GM21447 (cell line): Measurements from ENCODE around the gene C4orf51.

Source experiments
- ATAC-seq: cut with Tn5 transposase; IDR thresholded peaks from one replicate; pipeline ENCODE4 v1.9.1; 2021; ENCODE audit not compliant: unreplicated experiment

The C4orf51 gene

DNA sequence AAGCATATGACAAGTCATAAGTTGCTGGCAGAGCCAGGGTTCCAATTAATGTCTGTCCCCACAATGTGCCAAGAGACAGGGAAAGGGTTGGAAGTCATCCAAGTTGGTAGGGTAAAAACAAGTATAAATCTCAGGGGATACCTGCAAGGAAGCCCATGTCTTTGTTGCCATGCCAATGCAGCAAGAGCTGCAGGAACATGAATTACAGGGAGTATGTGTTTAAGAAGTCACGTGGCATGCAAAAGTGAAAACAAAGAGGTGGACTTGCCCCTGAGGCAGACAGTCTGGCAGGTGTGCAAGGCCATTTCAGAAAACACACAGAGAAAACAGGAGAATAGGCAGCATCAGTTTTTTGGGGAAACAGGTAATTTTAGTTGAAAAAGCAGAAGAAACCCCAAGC lies 29.4 kb downstream of the C4orf51 start:
- ATAC-seq, result no peak

DNA sequence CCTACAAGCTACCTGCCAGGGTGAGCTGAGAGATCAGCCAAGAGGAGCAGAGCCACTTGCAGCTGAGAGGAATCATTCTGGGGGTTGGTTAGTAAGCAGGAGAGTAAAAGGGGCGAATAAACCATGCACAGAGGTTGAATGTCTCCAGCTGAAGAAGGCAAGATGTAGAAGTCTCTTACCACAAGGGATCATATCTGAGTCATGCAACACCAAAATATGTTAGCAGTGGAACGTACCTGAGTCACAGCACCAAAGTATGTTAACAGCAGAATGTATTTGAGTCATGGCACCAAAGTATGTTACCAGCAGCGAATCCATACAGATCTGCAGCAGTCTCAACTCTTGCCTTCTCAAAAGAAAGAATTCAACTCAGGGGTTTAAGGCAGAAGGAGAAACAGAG lies 29.9 kb downstream of the C4orf51 start:
- peak; percentile 55 for ATAC-seq

DNA sequence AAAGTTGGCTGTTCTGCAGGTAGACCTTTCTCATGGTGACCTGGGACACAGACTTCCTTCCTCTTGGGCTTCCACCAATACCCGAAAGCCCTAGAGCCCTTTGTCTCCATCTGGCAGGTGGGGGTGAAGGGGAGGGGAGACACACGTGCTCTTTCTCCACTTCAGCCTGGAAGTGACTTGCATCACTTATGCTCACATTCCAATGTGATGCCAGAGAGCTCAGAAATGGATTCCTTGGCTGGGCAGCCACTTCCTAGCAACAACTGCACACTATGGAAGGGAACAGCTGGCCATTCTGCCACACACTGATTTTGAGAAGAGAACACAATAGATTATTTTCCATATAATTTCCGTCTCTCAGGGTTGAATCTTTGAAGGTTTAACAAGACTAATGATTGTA lies 36.3 kb downstream of the C4orf51 start:
- ATAC-seq, result no peak

DNA sequence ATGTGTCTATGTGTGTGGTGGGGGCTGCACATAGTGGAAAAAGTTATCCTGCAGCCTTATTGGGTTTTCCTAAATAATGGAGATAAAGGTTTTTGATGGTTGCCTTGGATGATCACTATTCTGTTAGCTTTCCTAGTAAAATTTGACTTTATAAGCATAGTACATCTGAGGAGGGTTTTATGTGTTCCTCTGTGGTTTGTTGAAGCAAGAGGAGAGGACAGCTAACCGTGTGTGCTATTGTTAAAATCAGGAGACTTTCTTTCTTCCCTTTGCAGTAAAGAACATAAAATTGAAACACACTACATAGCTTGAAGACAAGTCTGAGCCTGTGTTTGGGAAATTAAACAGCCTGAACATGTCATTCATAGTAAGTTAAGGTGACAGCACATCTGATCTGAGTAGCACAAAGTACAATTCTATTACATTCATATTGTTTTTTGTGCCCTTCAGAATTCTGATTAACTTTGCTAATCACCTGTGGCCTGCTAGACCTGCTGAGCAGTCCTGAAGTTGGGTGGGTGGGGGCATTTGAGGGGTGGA lies 36.8 kb downstream of the C4orf51 start:
- no peak for ATAC-seq

DNA sequence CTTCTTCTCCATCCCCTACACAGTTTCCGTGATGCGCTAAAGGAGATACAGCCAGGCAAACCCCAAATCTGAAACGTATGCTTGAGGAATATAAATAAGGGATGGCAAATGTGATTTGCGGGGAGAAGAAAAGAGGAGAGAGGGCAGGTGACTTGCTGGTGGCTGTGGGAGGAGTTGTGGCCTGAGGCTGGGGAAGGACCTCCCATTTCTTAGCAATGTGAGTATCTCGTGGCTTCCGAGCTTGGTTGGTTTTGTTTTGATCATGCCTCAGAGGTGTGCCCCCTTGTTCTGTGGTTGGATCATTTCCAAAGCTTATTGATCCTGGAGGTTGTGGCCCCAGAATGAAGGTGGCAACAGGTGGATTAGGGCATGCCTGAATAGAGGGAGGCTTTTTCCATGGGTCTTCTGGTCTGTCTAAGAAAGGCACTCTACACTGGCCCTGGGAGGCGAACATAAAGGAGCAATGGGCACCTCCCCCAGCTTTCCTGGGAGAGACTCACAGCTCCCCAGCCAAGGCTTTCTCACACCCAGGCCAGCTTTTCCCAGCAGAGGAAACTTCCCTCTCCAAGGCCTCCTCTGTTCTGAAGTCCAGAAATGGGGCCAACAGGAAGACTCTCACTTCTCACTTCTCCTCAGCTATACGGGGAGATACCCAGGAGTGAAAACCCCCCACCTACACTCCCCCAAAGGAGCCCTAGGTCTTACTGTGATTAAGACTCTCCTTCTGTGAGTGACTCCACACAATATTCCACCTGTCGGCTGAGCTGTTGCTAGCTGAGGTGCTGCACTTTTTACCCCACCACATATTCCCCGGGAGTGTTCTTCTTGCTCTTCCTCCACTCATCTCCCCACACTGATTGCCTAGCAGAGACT lies 40.0 kb downstream of the C4orf51 start:
- ATAC-seq, result peak; percentile 78

DNA sequence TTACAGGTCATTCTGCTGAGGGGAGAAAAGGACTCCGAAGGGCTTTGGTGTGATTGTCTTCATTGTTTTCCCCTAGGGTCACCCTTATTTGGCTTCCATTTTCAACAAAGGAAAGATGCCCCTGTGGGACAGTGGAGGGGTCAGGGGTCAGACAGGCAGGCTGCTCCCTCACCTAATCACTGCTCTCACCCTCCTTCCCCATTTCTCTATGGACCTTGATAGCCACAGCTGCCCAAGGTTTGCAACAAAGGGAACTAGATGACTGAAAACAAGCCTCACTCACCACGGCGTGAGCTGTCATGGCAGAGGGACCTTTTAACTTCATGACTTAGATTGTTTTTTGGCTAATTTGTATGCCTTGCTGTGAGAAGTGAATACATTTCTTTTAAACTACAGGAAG lies 40.7 kb downstream of the C4orf51 start:
- peak; percentile 44 for ATAC-seq

DNA sequence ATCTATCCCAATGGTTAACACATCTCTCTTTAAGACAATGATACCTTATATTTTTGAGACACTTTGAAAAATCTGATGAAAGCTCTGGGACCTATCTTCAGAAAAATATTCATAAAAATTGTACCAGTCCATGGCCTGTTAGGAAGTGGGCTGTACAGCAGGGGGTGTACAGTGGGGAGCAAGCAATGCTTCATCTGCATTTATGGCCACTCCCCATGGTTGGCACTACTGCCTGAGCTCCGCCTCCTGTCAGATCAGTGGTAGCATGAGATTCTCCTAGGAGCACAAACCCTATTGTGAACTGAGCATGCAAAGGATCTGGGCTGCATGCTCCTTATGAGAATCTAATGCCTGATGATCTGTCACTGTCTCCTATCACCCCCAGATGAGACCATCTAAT lies 42.6 kb downstream of the C4orf51 start:
- ATAC-seq, result no peak

DNA sequence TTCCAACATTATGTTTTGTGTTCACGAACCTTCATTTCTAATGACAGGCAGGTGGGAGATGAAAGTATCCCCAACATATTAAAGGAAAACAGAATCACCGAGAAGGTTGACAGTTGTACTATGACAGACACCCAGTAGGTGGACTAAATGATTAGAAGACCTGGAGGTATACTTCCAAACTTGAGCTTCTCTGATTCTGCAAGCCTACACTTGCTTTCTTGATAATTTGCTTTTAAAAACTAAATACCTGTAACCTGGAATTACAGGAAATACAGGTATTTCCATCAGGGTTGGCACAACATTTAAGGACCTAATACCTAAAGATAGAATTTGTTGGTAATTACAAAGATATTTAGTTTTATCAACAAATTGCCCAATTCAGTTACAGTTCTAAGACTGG lies 43.4 kb downstream of the C4orf51 start:
- no peak for ATAC-seq

DNA sequence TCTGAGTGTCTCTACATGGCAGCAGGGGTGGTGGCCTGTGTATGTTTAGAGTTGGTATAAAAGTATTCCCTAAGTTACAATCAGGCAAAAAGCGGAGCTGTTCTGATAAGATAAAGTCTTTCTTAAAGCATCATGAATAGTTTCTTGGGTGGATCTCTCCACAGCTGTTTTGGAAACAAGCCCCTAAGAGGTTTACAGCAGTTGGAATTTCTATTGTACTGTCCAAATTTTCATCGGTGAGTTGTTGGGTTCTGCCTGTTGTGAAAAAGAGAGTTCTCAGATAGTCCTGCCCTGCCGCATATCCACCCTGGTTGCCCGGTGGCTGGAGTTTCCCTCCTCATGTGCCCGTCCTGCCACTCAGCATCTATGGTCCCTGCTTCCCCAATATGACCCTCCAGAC lies 50.1 kb downstream of the C4orf51 start:
- ATAC-seq, result no peak

DNA sequence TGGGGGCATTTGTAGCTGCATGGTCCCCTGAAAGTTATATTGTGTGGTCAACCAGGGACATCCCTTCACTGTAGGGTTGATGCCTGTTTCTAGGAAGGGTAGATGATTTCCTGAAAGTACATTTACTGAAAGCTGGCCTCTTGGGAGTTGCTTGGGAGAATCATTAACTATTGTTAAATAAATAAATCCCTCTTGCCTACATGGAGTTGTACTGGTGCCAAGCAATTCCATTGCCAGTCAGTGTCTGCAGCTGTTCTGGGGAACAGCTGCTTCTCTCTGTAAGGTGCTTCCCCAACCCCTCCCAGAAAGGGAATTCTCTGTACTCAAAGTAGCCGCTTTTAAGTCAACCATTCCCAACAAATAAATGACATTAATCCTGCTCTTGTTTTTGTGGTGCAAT lies 51.1 kb downstream of the C4orf51 start:
- ATAC-seq, result no peak

DNA sequence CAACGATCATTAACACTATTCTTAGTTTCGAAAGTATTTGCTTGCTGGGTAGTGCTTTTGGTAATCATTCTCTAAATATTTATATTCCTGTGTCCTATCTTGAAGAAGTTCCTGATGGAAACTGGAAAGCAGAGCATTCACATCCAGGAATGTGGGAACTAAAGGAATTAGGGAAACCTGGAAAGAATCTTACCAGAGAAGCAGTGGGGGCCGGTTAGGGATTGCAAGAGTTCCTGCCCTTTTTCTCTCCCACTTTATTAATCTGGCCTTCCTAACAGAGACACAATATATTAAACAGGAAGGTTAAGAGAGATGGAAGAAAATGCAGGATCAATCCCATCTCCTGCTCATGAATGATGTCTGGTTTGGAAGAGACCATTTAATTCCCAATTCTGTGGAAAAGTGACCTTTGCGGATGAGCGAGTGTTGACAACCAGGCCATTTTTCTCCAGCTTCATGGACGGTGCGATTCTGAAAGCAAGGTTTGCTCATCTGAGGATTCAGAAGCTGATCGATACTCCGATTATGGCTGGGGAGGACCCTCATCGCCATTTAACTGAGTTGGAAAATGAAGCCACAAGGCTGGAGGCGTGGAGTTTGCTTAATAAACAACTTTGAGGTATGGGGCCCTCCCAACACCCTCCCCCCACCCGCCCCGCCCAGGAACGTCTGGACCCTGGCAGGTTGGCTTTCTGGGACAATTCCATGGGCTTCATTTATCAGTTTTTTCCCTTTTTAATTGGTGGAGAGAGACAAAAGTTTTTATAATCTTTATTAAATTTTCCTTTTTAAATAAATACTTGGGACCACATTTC lies 52.3 kb downstream of the C4orf51 start:
- no peak for ATAC-seq

DNA sequence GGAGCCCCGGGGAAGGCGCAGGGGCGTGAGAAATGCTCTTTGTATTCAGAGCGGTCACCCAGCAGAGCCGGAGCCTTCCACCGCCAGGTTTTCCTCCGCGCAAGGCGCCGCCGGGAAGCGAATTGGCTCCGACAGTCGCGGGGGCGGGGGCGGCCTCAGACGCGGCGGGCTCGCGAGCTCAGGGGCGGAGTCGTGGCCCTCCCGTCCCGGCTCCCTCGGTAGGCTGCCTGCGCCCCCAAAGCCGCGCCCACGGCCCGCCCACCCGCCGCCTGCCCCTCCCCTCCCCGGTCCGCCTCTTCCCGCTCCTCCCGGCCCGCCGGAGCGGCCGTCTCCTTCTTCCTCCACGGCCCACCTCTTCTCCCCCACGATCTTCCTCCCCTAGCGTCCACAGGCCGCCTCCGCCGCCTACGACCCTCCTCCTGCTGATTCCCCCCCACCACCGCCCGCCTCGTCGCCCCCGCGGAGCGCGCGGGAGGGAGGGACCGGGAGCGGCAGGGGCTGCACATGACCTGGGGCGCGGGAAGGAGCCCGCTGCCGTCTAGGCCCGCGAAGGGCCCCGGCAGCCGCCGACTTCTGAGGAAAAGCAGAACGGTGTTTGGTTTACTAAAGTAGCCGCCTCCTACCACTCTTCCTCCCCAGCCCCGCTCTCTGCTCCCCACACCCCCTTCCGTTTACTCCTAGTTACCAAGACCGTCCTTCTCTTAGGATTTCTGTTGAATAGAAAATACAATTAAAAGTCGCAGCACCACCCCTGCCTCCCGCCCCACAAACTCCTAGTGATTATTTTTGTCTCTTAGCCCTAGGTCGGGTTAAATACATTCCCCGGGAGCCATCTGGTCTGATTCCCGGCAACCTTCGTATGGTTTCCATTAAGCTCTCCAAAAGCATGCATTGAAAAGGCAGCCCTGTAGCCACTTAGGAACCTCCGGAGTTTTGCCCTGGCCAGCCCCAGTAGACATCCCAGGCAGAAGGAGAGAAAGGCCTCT lies 53.2 kb downstream of the C4orf51 start:
- ATAC-seq, result peak; percentile 78

DNA sequence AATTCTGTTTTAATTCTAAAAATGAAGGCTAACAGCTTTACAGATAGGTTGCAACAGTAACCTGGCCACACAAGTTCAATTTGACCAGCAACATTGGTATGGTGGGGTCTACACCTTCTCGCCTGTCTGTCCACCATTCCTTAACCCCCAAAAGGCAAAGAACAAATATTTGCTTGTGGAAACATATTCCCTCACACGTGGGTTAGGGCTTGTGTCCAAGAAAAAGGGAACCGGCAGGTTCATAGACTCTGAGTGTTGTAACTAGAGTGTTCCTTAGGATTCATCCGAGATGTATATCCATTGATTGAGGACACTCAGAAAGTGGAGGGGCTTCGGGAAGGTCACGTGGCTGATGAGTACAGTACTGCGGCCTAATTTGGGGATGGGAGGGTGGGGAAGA lies 54.1 kb downstream of the C4orf51 start:
- no peak for ATAC-seq

DNA sequence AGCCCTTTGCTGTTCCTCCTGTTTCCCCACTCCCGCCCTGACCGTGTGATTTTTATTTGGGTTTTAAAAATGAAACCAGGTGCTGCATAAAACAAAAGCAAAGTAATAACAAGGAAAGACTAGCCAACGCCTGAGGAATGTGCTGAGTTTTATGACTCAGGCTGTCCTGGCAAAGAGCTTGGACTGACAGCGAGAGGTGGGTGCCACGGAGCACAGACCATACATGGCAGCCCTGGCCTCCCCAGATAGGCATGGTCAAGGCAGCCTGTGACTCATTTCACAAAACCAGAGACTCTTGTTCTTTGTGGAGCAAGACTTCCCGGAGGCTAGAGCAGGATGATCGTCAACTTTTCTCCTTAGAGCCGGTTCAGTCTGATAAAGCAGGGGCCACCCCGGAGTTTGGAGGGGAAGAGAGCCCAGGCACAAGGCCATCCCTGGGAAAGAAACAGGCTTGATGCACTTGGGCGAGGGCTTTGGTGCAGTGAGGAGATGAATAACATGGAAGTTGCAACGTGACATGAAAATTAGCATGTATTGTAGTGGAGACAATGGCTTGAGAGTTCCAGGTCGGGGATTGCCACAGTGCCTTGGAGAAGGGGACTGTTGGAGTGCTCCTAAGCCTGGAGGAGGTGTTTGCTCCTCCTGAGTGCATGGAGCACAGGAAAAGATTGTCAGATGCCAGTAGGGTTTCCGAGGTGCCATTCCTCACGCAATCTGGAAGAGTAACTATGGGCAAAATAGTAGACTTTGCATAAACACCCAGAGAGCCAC lies 54.8 kb downstream of the C4orf51 start:
- ATAC-seq, result no peak

DNA sequence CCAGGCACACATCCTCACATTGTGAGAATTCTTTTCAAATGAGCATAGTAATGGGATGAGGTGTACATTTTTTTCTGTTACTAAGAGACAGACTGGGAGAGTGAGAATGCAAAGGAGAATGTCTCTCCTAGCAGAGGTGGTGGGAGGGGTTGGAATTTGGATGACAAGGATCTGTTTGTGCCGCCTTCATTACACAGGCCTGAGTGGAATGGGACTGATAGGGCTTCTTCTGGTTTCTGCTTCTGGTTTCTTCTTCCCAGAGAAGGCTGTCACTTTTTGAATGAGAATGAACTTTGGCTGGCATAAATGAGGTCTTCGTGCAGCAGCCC lies 55.4 kb downstream of the C4orf51 start:
- ATAC-seq, result no peak

DNA sequence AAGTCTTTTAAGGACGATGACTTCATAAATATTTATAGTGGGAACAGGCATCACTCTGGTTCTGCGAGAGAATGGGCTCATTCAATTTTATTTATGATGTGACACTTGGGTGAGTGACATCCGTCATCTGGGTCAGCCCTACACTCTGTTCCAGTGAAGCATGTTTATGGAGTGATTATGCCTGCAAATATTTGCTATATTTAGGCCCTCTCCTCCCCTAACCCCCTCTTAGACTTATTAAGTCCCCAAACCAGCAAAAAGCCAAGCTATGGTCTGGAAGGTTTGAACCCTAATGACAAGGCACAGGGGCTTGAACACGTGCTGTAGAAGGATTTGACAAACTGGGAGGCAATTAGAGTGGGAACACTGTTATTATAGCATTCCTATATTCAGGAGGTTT lies 55.9 kb downstream of the C4orf51 start:
- no peak for ATAC-seq

DNA sequence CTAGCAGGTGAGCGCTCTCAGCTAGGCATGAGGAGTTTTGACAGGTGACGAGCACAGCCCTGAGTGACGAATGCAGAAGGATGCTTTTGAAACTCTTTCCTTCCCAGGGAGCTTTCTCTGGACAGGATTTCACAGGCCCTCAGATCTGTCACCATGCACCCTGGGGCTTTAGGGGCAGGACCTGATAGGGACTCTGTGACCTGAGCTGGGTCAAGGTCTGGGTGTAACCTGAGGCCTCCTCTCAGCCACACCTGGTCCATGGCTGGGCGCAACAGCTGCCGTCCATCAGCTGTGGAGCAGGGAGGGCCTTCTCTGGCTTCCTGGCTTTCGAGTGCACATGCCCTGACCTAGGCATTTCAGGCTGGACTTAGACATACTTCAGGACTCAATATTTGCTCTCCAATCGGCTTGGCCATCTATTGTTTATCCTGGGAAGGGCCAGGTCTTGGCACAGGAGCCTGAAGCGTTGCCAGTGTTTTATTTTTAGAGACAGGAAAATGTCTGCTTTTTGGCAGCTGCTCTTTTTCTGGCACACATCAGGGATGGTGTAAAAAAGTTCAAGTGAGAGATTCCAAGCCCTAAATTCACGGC lies 56.4 kb downstream of the C4orf51 start:
- ATAC-seq, result no peak

DNA sequence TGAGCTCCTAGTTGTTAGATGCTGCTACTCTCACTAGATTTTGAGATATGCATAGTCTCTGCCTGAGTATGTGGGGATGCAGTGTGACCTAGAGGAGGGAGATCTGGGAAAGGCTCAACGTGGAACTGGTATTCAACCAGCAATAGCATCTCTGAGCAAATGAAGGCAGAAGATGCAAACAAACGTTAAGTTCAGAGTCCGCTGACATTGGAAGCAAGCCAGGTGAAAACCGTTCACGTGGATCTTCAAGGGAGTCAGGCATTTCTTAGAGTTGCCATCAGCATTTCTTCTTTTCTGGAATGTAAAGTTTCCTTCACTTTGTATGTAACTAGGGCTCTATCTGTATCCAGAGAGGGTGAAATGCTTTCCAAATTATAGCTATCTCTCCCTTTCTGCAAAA lies 59.9 kb downstream of the C4orf51 start:
- no peak for ATAC-seq

DNA sequence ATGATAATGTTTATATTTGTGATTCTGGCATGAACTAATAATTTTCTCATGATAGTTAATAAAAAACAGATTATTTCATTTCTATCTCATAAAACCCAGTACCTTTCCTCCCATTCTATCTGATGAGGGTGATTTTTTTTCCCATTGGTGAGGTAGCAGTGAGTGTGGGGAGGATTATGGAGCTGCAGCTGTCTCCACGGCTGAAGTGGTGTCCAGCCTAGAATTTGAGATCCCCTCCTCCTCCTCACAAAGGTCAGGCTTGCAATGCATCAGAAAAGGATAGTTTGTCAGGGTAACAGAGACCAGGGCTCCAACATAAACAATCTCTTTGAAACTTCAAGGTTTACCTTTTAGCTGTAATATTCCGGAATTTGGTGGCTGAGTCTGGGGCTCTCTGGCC lies 60.9 kb downstream of the C4orf51 start:
- ATAC-seq, result no peak

DNA sequence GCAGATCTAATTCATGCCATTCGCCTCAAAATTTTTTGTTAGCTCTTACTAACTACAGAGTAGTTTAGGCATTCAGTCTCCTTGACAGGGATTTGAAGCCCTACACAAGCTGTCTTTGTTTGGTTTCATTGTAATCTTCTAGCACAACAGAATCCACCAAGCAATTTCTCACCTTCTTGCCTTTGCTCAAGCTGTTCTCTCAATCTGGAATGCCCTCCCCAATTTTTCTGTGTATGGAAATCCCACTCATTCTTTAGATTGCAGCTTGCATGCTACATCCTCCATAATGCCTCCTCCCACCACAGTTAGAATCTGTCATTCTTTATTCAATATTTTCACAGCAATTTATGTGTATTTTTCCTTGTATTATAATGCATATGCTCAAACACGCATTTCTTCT lies 63.7 kb downstream of the C4orf51 start:
- ATAC-seq, result no peak
